NB4 (cell line): Measurements from ENCODE around the gene ALDH3B2.

Experiments used
- DNase-seq: peaks from one replicate; pipeline ENCODE4 v3.0.0; 2010; ENCODE audit warnings: low read depth
- H3K4me3 ChIP-seq: one replicate; pipeline ENCODE4 v1.5.1; 2011; ENCODE audit warnings: mild to moderate bottlenecking, low read depth, low read length, moderate library complexity
- MYC ChIP-seq: IDR thresholded peaks from 2 replicates; pipeline ENCODE4 v1.6.1; 2011; ENCODE audit warnings: low read depth, low read length
- POLR2A ChIP-seq: IDR thresholded peaks from 2 replicates; pipeline ENCODE4 v1.6.1; 2011; ENCODE audit warnings: mild to moderate bottlenecking; ENCODE audit not compliant: insufficient read length; ENCODE audit errors: extremely low read depth
- TF ChIP-seq, protein P1 (sequence below): IDR thresholded peaks from one replicate; pipeline ENCODE4 v1.5.1; 2012; ENCODE audit warnings: low read depth, low read length
- TF ChIP-seq, protein P2 (sequence below): IDR thresholded peaks from 2 replicates; pipeline ENCODE4 v1.6.1; 2011; ENCODE audit warnings: low read depth, low read length

ALDH3B2 gene

DNA sequence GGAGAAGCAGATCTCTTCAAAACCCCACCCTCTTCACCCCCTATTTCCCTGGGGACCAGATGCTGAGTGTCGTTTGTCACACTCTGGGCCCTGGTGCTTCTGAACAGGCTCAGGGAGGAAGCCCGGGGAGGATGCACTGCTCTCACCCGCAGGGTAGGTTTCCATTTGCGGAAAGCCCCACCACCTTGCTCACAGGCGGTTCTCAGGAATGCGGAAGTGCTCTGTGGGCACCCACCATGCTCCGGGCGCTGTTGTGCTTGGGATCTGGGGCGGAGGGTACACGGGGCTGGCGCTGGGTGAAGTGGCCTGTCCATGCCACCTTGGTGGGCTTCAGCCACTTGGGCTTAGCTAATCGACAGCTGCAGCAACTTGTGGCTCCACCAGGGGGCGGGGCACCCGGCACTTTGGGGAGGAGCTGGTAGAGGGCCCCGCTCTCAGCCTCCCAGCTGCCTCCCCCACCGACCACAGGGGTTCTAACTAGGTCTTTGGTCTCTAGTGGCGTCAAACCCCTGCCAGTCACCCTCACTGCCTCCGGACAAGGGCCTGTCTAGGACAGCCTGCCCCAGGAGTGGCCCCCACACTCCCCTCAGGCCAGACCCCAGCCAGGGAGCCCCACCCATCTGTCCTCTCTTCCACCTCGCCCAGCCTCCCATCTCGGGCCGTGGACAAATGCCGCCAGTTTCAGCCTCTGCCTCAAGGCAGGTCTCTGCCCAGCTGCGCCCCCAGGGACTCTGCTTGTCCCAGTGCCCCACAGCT, 60.3 kb downstream of the ALDH3B2 start:
- peak; percentile 51 for TF ChIP-seq POLR2A
- TF ChIP-seq MYC = peak; percentile 80
- TF ChIP-seq, protein P1, sequence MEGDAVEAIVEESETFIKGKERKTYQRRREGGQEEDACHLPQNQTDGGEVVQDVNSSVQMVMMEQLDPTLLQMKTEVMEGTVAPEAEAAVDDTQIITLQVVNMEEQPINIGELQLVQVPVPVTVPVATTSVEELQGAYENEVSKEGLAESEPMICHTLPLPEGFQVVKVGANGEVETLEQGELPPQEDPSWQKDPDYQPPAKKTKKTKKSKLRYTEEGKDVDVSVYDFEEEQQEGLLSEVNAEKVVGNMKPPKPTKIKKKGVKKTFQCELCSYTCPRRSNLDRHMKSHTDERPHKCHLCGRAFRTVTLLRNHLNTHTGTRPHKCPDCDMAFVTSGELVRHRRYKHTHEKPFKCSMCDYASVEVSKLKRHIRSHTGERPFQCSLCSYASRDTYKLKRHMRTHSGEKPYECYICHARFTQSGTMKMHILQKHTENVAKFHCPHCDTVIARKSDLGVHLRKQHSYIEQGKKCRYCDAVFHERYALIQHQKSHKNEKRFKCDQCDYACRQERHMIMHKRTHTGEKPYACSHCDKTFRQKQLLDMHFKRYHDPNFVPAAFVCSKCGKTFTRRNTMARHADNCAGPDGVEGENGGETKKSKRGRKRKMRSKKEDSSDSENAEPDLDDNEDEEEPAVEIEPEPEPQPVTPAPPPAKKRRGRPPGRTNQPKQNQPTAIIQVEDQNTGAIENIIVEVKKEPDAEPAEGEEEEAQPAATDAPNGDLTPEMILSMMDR = peak; percentile 63
- TF ChIP-seq, protein P2, sequence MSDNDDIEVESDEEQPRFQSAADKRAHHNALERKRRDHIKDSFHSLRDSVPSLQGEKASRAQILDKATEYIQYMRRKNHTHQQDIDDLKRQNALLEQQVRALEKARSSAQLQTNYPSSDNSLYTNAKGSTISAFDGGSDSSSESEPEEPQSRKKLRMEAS = peak; percentile 67
- peak overlapping the region; percentile 23 for H3K4me3 ChIP-seq
- peak; percentile 97 for DNase-seq

DNA sequence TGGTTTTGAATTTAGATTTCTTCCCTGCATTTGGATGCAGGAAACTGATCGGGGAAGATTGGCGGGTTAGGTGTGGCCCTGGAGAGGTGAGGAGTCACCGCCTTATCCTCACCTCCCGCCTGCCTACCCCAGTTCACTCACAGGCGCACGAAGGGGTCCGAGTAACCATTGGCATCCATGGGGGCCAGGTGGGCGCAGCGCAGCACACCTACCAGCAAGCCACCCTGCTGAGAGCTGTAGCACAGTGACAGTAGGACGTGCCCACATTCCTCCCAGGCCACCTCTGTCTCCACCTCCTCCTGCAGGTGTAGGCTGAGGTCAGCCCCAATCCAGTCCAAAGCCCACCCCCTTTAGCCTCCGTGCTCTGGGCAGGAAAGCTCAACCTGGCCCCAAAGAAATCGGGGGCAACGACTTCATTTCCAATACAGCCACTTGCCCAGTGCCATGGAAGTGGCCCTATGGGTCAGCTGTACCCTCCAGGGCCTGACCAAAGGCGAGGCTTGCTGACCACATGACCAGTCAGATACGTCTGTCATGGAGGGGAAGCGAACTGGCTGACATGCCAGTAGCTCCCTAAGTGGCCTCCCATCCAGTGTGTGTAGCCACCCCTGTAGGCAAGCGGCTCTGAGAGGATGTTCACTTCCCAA, 61.0 kb downstream of the ALDH3B2 start:
- H3K4me3 ChIP-seq = no peak overlapping the region
- no peak for DNase-seq
- TF ChIP-seq MYC (no peak), POLR2A (no peak)
- TF ChIP-seq, protein P2 = no peak

DNA sequence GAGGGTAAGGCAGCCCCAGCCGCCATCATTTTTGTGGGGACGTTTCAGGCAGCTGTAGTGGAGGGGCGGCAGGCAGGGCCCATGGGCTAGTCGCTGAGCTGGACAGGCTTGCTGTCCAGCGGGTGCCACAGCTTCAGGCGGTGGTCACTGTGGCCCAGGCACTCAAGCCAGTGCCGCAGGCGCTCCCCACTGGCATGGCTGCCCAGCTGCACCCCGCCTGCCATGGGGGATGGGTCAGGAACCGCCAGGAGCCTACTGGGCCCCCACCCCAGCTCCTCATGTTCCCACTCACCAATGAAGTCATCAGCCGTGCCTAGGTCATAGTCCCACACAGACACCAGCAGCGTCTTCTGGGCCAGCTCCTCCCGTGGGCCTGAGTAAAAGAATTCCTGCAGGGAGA, 61.7 kb downstream of the ALDH3B2 start:
- H3K4me3 ChIP-seq = no peak overlapping the region
- TF ChIP-seq MYC = no peak
- TF ChIP-seq, protein P2 = no peak
- TF ChIP-seq, protein P1 = no peak
- no peak for DNase-seq
